GM15510 (cell line): ENCODE data around the gene IQGAP1.

Experiments used
- POLR2A ChIP-seq: IDR thresholded peaks from 3 replicates; pipeline ENCODE4 v1.6.1; 2011; ENCODE audit warnings: borderline replicate concordance; ENCODE audit not compliant: insufficient read length; ENCODE audit errors: extremely low read depth

The IQGAP1 gene

GRCh38 chr15:90436952-90437351 lies 48.9 kb downstream of the IQGAP1 start:
- TF ChIP-seq POLR2A: no peak

- no peak for TF ChIP-seq POLR2A
Observed at GRCh38 chr15:90437516-90437915, 49.5 kb downstream of the IQGAP1 start.

- TF ChIP-seq POLR2A: no peak
Observed at GRCh38 chr15:90439946-90440345, 51.9 kb downstream of the IQGAP1 start.

GRCh38 chr15:90441027-90441426 lies 53.0 kb downstream of the IQGAP1 start:
- TF ChIP-seq POLR2A: no peak

GRCh38 chr15:90442423-90442822 lies 54.4 kb downstream of the IQGAP1 start:
- TF ChIP-seq POLR2A: no peak

- TF ChIP-seq POLR2A: no peak
Observed at GRCh38 chr15:90449206-90449735, 61.2 kb downstream of the IQGAP1 start.

GRCh38 chr15:90451053-90451850 lies 63.2 kb downstream of the IQGAP1 start:
- TF ChIP-seq POLR2A: no peak

GRCh38 chr15:90456236-90456635 lies 68.2 kb downstream of the IQGAP1 start:
- TF ChIP-seq POLR2A: no peak

- no peak for TF ChIP-seq POLR2A
Observed at GRCh38 chr15:90458061-90458460, 70.0 kb downstream of the IQGAP1 start.

- TF ChIP-seq POLR2A: no peak
Observed at GRCh38 chr15:90459368-90459767, 71.3 kb downstream of the IQGAP1 start.

GRCh38 chr15:90460142-90460824 lies 72.2 kb downstream of the IQGAP1 start:
- no peak for TF ChIP-seq POLR2A

GRCh38 chr15:90463381-90463780 lies 75.3 kb downstream of the IQGAP1 start:
- TF ChIP-seq POLR2A: no peak

- TF ChIP-seq POLR2A: no peak
Observed at GRCh38 chr15:90465140-90465929, 77.3 kb downstream of the IQGAP1 start.

- no peak for TF ChIP-seq POLR2A
Observed at GRCh38 chr15:90465930-90466567, 78.0 kb downstream of the IQGAP1 start.
